AG04449 (cell line): Measurements from ENCODE around the gene MOGAT1.

ENCODE experiments used
- CTCF ChIA-PET: fragments of 350-600 bp; formaldehyde crosslinking; extraction: SDS; loops from one replicate; lab custom pipeline; 2021; ENCODE audit warnings: antibody characterized with exemption; lab: Yijun Ruan, JAX
- POLR2A ChIA-PET: fragments of 400-600, 350-600 bp; formaldehyde crosslinking; extraction: SDS; loops from one replicate; lab custom pipeline; 2020; ENCODE audit warnings: antibody characterized with exemption, inconsistent platforms; lab: Yijun Ruan, JAX
- DNase-seq: peaks from one replicate; pipeline ENCODE4 v3.0.0-alpha.2; 2010; ENCODE audit warnings: low read depth, low spot score
- H3K4me3 ChIP-seq: 2 replicates; pipeline ENCODE4 v1.5.1; 2011; ENCODE audit warnings: low read depth, mild to moderate bottlenecking, control low read depth, low read length
- CTCF ChIP-seq: IDR thresholded peaks from one replicate; pipeline ENCODE4 v1.5.1; 2011; ENCODE audit warnings: mild to moderate bottlenecking, moderate library complexity, low read length, control low read depth, inconsistent platforms; ENCODE audit not compliant: insufficient read depth; ENCODE audit errors: missing control alignments

The MOGAT1 gene

GRCh38 chr2:222663479-222663878 is 8.0 kb upstream of the MOGAT1 start:
- no peak for DNase-seq
- POLR2A ChIA-PET, result no interaction called here
- CTCF ChIA-PET, result interaction anchor here (2.3 to 2.7 kb wide), 2 partner anchors 25 to 27 kb away, joined by 7 to 8 read pairs; no protein-coding TSS in a partner anchor
- TF ChIP-seq CTCF, result no peak
- no peak overlapping the region for H3K4me3 ChIP-seq

- POLR2A ChIA-PET, result no interaction called here
- CTCF ChIA-PET, result interaction anchor here (0.6 kb wide), 1 partner anchor 22 kb away, joined by 3 read pairs; no protein-coding TSS in a partner anchor
- no peak overlapping the region for H3K4me3 ChIP-seq
- TF ChIP-seq CTCF, result no peak
- no peak for DNase-seq
Observed at GRCh38 chr2:222668494-222669154, 2.8 kb upstream of the MOGAT1 start.

GRCh38 chr2:222669353-222669752 is 2.1 kb upstream of the MOGAT1 start:
- DNase-seq, result no peak
- POLR2A ChIA-PET, result no interaction called here
- TF ChIP-seq CTCF, result no peak
- H3K4me3 ChIP-seq, result no peak overlapping the region
- CTCF ChIA-PET, result interaction anchor here (0.6 to 1.0 kb wide), 2 partner anchors 22 to 38 kb away, joined by 3 read pairs; no protein-coding TSS in a partner anchor

- CTCF ChIA-PET, result interaction anchor here (0.9 to 1.4 kb wide), 4 partner anchors 18 to 289 kb away, joined by 3 to 9 read pairs (median 4); no protein-coding TSS in a partner anchor
- POLR2A ChIA-PET, result interaction anchor here (0.7 kb wide), 1 partner anchor 272 kb away, joined by 3 read pairs; no protein-coding TSS in a partner anchor
Observed at GRCh38 chr2:222670191-222671038, 1.0 kb upstream of the MOGAT1 start.

GRCh38 chr2:222672068-222672401 is 577 bp downstream of the MOGAT1 start:
- H3K4me3 ChIP-seq, result peak overlapping the region; percentile 48
- ChIA-PET CTCF (interaction anchor here (0.5 to 2.5 kb wide), 4 partner anchors 14 to 287 kb away, joined by 3 to 14 read pairs (median 4); no protein-coding TSS in a partner anchor), POLR2A (no interaction called here)
- no peak for DNase-seq
- no peak for TF ChIP-seq CTCF

More at GRCh38 chr2:222670191-222671038, 1.0 kb upstream of the MOGAT1 start:
- TF ChIP-seq CTCF, result no peak
- no peak for DNase-seq
- no peak overlapping the region for H3K4me3 ChIP-seq

GRCh38 chr2:222673273-222673672 is 1.8 kb downstream of the MOGAT1 start:
- POLR2A ChIA-PET, result no interaction called here
- no peak for DNase-seq
- no peak for TF ChIP-seq CTCF
- H3K4me3 ChIP-seq, result no peak overlapping the region
- CTCF ChIA-PET, result interaction anchor here (2.5 kb wide), 1 partner anchor 17 kb away, joined by 14 read pairs; no protein-coding TSS in a partner anchor
